Smooth muscle cell (in vitro differentiated cells): ENCODE data around the gene MYO5C. TPM values are rescaled to one million over a fixed set of nuclear protein-coding genes. Genes with fewer than 3 reads are reported as not detected.

Source experiments
- DNase-seq: peaks from one replicate; lab custom pipeline; 2025; ENCODE audit not compliant: unreplicated experiment; lab: John Stamatoyannopoulos, UW
- H2AFZ ChIP-seq: fragments of 200-600 bp; sonication (generic); 2 replicates; pipeline ENCODE4 v1.6.0; 2016; ENCODE audit warnings: antibody characterized with exemption, low read depth, mild to moderate bottlenecking
- H3F3A ChIP-seq: fragments of 200-600 bp; sonication (generic); 2 replicates; pipeline ENCODE4 v1.6.0; 2017; ENCODE audit warnings: antibody characterized with exemption, low read depth
- H3K27ac ChIP-seq: fragments of 200-600 bp; sonication (generic); 2 replicates; pipeline ENCODE4 v1.5.1; 2016; ENCODE audit warnings: low read depth, mild to moderate bottlenecking
- H3K27me3 ChIP-seq: fragments of 200-600 bp; sonication (generic); 2 replicates; pipeline ENCODE4 v1.6.1; 2016; ENCODE audit warnings: low read depth, mild to moderate bottlenecking
- H3K36me3 ChIP-seq: fragments of 200-600 bp; sonication (generic); 2 replicates; pipeline ENCODE4 v1.5.1; 2016; ENCODE audit warnings: low read depth
- H3K4me1 ChIP-seq: fragments of 200-600 bp; sonication (generic); 2 replicates; pipeline ENCODE4 v1.5.1; 2016; ENCODE audit warnings: low read depth
- H3K4me2 ChIP-seq: fragments of 200-600 bp; sonication (generic); 2 replicates; pipeline ENCODE4 v1.6.0; 2016; ENCODE audit warnings: mild to moderate bottlenecking
- H3K4me3 ChIP-seq: fragments of 200-600 bp; sonication (generic); 2 replicates; pipeline ENCODE4 v1.5.1; 2016; ENCODE audit warnings: mild to moderate bottlenecking
- H3K79me2 ChIP-seq: fragments of 200-600 bp; sonication (generic); 2 replicates; pipeline ENCODE4 v1.6.0; 2016; ENCODE audit warnings: low read depth, mild to moderate bottlenecking
- H3K9ac ChIP-seq: fragments of 200-600 bp; sonication (generic); 2 replicates; pipeline ENCODE4 v1.6.0; 2016; ENCODE audit warnings: low read depth
- H3K9me3 ChIP-seq: fragments of 200-600 bp; sonication (generic); replicated peaks from 2 replicates; pipeline ENCODE4 v1.5.1; 2016; ENCODE audit warnings: low read depth
- H4K20me1 ChIP-seq: fragments of 200-600 bp; sonication (generic); 2 replicates; pipeline ENCODE4 v1.6.0; 2016; ENCODE audit warnings: low read depth
- WGBS: methylation state at CpG from one replicate; pipeline ENCODE4 v1.1.7; 2016; ENCODE audit warnings: low lambda C conversion rate; 5-methylcytosine and 5-hydroxymethylcytosine counted together
- polyA plus RNA-seq: library from polyadenylated mRNA; unstranded; fragments of >200 nt; fragmentation: Nextera tagmentation; extraction: Ambion mirVana; gene quantifications from 2 replicates; pipeline ENCODE4 v1.2.1, GENCODE V29; 2016
- total RNA-seq: library from RNA; depleted of rRNA; stranded (reverse); fragments of >200 nt; gene quantifications from 2 replicates; pipeline ENCODE4 v1.2.3, GENCODE V29; 2014
- TF ChIP-seq, protein P1 (sequence below): fragments of 200-600 bp; sonication (generic); IDR thresholded peaks from 2 replicates; pipeline ENCODE4 v1.5.1; 2017; ENCODE audit warnings: borderline replicate concordance, mild to moderate bottlenecking, antibody characterized with exemption; ENCODE audit not compliant: insufficient read depth, poor library complexity, severe bottlenecking

Gene MYO5C
- total and polyA plus RNA-seq, 2 experiments from 2014 or later: 0.26 to 1.5 TPM

- Histone ChIP-seq H3K27me3 (no peaks in the 10 kb centered on the region), H3K9me3 (no peaks in the 10 kb centered on the region), H3K27ac (no peak within 1 kb of the TSS), H3K9ac (no peak within 1 kb of the TSS), H2AFZ (no peak within 1 kb of the TSS), H3K4me2 (no peak within 1 kb of the TSS), H3K36me3 (no peaks in the 10 kb centered on the region), H3F3A (no peaks in the 10 kb centered on the region), H3K79me2 (no peaks in the 10 kb centered on the region), H4K20me1 (no peaks in the 10 kb centered on the region), H3K4me1 (no peaks in the 10 kb centered on the region), H3K4me3 (no peak within 1 kb of the TSS)
- DNase-seq: no peak
- 89% methylated on average over 7 of the region's 7 CpGs for WGBS
- TF ChIP-seq, protein P1, sequence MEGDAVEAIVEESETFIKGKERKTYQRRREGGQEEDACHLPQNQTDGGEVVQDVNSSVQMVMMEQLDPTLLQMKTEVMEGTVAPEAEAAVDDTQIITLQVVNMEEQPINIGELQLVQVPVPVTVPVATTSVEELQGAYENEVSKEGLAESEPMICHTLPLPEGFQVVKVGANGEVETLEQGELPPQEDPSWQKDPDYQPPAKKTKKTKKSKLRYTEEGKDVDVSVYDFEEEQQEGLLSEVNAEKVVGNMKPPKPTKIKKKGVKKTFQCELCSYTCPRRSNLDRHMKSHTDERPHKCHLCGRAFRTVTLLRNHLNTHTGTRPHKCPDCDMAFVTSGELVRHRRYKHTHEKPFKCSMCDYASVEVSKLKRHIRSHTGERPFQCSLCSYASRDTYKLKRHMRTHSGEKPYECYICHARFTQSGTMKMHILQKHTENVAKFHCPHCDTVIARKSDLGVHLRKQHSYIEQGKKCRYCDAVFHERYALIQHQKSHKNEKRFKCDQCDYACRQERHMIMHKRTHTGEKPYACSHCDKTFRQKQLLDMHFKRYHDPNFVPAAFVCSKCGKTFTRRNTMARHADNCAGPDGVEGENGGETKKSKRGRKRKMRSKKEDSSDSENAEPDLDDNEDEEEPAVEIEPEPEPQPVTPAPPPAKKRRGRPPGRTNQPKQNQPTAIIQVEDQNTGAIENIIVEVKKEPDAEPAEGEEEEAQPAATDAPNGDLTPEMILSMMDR: no peak
Measured at GRCh38 chr15:52191207-52191606, 104.4 kb downstream of the MYO5C start, which contains the start of gene GNB5. TSS of gene GNB5 (minus strand) at chr15:52191392. CDS start at chr15:52184676, 6,716 bp downstream.

DNA sequence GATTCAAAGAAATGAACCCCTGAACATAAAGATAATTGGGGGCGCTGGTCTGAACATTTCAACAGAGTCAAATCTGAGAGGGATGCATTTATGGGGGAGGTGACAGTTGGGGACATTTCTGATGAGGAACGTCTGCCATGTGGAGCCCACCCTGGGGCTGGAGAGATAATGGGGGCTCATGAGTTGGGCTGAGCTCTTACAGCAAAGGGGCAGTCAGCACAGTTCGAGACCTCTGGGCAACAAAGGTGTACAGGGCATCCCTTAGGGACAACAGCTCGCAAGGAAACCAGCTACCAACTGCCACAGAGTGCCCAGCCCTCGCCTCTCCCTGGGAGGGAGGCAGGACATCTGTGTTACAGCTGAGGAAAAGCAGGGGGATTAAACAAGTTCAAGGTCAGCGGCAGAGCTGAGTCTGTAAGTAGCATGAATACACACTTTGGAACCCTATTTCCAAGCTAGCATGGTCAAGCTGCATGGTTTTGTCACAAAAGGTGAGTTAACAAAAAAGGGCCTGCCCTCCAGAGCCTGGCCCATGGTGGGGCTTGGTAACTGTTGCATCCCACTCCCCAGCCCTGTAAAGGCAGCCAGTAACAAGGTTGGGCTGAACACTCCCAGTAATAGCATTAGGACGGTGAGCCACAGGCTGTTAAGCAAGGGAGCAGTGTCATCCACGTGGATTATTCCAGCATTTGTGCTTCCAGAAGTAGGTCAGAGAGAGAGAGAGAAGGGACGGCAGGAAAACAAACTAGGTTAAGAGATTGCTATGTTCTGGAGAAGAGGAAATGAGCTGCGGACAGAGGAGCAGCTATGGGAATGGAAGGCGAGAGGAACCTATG is 108.7 kb downstream of the MYO5C start:
- TF ChIP-seq, protein P1: no peak
- H3K4me1 ChIP-seq: no peaks in the 10 kb centered on the region
- no peaks in the 10 kb centered on the region for H3K9me3 ChIP-seq
- H3K27me3 ChIP-seq: no peaks in the 10 kb centered on the region
- H3K27ac ChIP-seq: no peak overlapping the region
- no peak overlapping the region for H3K4me3 ChIP-seq
- no peaks in the 10 kb centered on the region for H4K20me1 ChIP-seq
- H3K79me2 ChIP-seq: no peaks in the 10 kb centered on the region
- no peak overlapping the region for H2AFZ ChIP-seq
- no peak for DNase-seq
- no peaks in the 10 kb centered on the region for H3F3A ChIP-seq
- H3K36me3 ChIP-seq: no peaks in the 10 kb centered on the region
- H3K9ac ChIP-seq: no peak overlapping the region
- WGBS: 70% methylated on average over 11 of the region's 11 CpGs
- H3K4me2 ChIP-seq: no peak overlapping the region

DNA sequence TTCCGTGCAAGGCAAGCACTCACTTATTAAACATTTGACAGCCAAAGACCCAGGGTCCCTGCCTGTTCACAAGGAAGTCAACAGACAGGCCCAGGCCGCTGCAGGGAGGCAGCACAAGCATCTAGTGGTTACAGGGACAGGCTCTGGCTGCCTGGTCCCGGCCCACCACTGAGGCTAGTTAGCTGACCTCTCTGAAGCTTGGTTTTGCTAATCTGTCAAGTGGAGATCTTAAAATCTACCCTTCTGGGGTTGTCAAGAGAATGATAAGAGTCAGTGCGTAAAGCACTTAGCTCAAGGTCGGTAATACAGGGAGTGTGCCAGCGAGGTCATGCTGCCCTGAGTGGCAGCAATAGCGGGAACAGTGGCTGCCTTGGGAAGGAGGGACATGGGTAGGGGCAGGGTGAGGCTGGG is 110.4 kb downstream of the MYO5C start:
- Histone ChIP-seq H4K20me1 (no peaks in the 10 kb centered on the region), H3K4me1 (no peaks in the 10 kb centered on the region), H3K27ac (no peak overlapping the region), H3K9me3 (no peaks in the 10 kb centered on the region), H3K36me3 (no peaks in the 10 kb centered on the region), H2AFZ (no peak overlapping the region), H3K79me2 (no peaks in the 10 kb centered on the region), H3K4me2 (no peak overlapping the region), H3F3A (no peaks in the 10 kb centered on the region), H3K4me3 (no peak overlapping the region), H3K9ac (no peak overlapping the region), H3K27me3 (no peaks in the 10 kb centered on the region)
- TF ChIP-seq, protein P1: no peak
- WGBS: 88% methylated on average over 7 of the region's 7 CpGs
- no peak for DNase-seq
